Progenitor cell of endocrine pancreas (in vitro differentiated cells): Measurements from ENCODE around the gene ARHGAP25. TPM values are rescaled to one million over a fixed set of nuclear protein-coding genes. Genes with fewer than 3 reads are reported as not detected.

ENCODE experiments used
- DNase-seq: peaks from one replicate; pipeline ENCODE4 v3.0.0; 2021; ENCODE audit warnings: low spot score; ENCODE audit not compliant: unreplicated experiment
- H3K27ac Mint-ChIP-seq: 2 replicates; pipeline ENCODE4 v1.8.0; 2021; ENCODE audit warnings: mild to moderate bottlenecking, moderate library complexity, mixed read lengths
- H3K27me3 Mint-ChIP-seq: 2 replicates; pipeline ENCODE4 v1.8.0; 2021; ENCODE audit warnings: mixed read lengths
- H3K36me3 Mint-ChIP-seq: 2 replicates; pipeline ENCODE4 v1.8.0; 2022; ENCODE audit warnings: mixed read lengths; ENCODE audit not compliant: insufficient read depth
- H3K4me1 Mint-ChIP-seq: 2 replicates; pipeline ENCODE4 v1.8.0; 2021; ENCODE audit warnings: low read depth, mixed read lengths
- H3K4me3 Mint-ChIP-seq: 2 replicates; pipeline ENCODE4 v1.8.0; 2021; ENCODE audit warnings: low read depth, mild to moderate bottlenecking, moderate library complexity, mixed read lengths
- H3K9me3 Mint-ChIP-seq: 2 replicates; pipeline ENCODE4 v1.8.0; 2021; ENCODE audit warnings: low read depth, mixed read lengths
- total RNA-seq: library from RNA; stranded (reverse); gene quantifications from 2 replicates; pipeline ENCODE4 v1.2.1, GENCODE V29; 2021
- TF ChIP-seq, protein P1 (sequence below): fragments of 200-600 bp; sonication (generic); IDR thresholded peaks from one replicate; pipeline ENCODE4 v1.5.0; 2021; ENCODE audit warnings: antibody characterized with exemption, mild to moderate bottlenecking; ENCODE audit not compliant: unreplicated experiment

ARHGAP25 gene
- total RNA-seq, 1 donor from 2014 or later: 1.3 TPM

DNA sequence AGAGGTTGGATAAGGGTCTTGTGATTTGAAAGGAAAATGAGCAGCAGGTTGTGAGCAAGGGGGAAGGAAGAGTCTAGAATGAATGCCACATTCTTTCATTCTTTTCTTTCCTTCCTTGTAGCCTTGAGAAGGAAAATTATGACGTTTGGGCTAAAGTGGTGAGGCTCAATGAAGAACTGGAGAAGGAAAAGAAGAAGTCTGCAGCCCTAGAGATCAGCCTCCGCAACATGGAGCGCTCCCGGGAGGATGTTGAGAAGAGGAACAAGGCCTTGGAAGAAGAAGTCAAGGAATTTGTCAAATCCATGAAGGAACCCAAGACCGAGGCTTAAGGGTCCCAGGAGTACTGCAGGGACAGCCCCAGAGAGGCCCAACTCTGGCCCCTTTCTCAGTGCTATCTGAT lies 91.3 kb downstream of the ARHGAP25 start:
- peaks cover 3% of the 10 kb centered on the region for H3K4me1 Mint-ChIP-seq
- H3K9me3 Mint-ChIP-seq: no peaks in the 10 kb centered on the region
- peaks cover 1% of the 10 kb centered on the region for H3K36me3 Mint-ChIP-seq
- TF ChIP-seq, protein P1, sequence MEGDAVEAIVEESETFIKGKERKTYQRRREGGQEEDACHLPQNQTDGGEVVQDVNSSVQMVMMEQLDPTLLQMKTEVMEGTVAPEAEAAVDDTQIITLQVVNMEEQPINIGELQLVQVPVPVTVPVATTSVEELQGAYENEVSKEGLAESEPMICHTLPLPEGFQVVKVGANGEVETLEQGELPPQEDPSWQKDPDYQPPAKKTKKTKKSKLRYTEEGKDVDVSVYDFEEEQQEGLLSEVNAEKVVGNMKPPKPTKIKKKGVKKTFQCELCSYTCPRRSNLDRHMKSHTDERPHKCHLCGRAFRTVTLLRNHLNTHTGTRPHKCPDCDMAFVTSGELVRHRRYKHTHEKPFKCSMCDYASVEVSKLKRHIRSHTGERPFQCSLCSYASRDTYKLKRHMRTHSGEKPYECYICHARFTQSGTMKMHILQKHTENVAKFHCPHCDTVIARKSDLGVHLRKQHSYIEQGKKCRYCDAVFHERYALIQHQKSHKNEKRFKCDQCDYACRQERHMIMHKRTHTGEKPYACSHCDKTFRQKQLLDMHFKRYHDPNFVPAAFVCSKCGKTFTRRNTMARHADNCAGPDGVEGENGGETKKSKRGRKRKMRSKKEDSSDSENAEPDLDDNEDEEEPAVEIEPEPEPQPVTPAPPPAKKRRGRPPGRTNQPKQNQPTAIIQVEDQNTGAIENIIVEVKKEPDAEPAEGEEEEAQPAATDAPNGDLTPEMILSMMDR: no peak
- H3K4me3 Mint-ChIP-seq: no peak overlapping the region
- H3K27ac Mint-ChIP-seq: no peak overlapping the region
- no peak for DNase-seq
- peaks cover 3% of the 10 kb centered on the region for H3K27me3 Mint-ChIP-seq

DNA sequence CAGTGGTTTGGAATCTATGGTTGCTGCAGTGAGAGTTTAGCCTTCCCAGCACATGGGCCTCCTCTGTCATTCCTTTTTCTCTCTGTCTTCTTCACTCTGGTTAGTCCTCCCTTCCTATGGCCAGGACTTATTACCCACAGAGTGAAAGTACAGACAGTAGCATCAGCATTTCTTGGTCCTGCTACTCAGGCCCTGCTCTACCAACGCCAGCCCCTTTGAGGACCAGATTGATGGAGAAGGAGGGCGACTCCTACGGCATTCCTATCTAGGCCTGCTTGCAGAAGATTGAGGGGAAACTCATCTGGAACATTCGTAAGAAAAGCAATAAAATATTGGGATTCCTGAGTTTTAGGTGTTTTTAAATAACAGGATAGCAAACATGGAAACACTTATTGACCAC lies 93.1 kb downstream of the ARHGAP25 start:
- TF ChIP-seq, protein P1: no peak
- no peak overlapping the region for H3K4me3 Mint-ChIP-seq
- peak overlapping the region; percentile 71 for H3K27ac Mint-ChIP-seq
- no peaks in the 10 kb centered on the region for H3K9me3 Mint-ChIP-seq
- peaks cover 3% of the 10 kb centered on the region for H3K27me3 Mint-ChIP-seq
- peaks cover 1% of the 10 kb centered on the region for H3K36me3 Mint-ChIP-seq
- no peak for DNase-seq
- H3K4me1 Mint-ChIP-seq: peaks cover 3% of the 10 kb centered on the region

DNA sequence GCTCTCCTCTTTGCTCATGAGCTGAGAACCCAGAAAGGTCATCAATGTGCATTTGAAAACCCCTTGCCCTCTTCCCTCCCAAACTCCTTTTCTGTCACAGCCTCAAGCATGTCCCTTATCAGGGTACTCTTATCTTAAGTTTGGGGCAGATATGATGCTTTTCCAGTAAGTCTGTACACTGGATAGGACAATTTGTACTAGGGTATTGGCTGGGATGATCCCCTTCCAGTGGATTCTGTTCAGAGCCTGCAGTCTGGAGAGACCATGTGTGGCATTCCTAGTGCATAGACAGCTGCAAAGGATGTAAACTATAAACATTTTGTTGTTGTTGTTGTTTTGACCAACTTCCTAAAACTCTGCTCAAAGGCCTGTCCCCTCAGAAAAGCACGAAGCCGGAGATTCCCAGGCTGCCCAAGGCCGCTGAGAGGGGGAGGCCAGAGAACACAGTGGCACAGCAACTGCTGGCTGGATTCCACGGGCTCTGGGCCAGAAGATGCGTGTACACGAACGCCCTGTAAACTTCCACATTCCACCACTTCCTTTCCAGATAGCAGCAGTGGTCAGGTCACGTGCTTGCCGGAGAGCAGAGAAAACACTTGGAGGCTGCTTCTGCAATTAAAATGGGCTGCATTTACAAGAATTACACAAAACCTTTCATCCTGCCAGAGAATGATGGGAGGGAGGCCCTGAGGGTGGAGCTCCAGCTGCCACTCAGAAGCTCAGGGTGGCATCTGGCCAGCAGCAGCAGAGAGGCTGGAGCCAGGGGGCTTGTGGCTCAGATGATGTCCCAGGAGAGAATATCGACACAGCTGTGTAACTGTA lies 94.5 kb downstream of the ARHGAP25 start:
- DNase-seq: no peak
- Mint-ChIP-seq H3K4me3 (no peak overlapping the region), H3K9me3 (no peaks in the 10 kb centered on the region), H3K27me3 (peaks cover 3% of the 10 kb centered on the region), H3K4me1 (peaks cover 3% of the 10 kb centered on the region), H3K27ac (no peak overlapping the region), H3K36me3 (peaks cover 1% of the 10 kb centered on the region)
- TF ChIP-seq, protein P1: no peak

DNA sequence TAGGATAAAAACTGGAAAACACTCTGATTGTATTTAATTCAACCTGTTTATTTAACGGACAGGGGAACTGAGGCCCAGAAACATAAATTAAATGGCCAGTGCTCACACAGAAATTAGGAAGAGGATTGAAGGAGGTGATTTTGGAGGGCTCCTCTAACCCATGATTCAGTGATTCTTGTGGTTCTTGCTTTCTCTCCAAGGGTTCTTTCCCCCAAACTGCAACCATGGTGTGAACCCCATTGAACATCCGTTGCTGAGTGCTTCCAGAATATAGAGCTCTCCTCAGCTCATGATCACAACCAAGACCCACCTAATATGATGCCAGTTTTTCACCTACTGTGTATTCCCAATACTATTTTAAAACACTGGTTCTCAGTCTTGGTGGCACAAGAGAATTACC lies 95.1 kb downstream of the ARHGAP25 start:
- Mint-ChIP-seq H3K27ac (no peak overlapping the region), H3K4me1 (peaks cover 3% of the 10 kb centered on the region), H3K27me3 (peaks cover 3% of the 10 kb centered on the region), H3K4me3 (no peak overlapping the region), H3K36me3 (no peaks in the 10 kb centered on the region), H3K9me3 (no peaks in the 10 kb centered on the region)
- no peak for DNase-seq
- TF ChIP-seq, protein P1: no peak

DNA sequence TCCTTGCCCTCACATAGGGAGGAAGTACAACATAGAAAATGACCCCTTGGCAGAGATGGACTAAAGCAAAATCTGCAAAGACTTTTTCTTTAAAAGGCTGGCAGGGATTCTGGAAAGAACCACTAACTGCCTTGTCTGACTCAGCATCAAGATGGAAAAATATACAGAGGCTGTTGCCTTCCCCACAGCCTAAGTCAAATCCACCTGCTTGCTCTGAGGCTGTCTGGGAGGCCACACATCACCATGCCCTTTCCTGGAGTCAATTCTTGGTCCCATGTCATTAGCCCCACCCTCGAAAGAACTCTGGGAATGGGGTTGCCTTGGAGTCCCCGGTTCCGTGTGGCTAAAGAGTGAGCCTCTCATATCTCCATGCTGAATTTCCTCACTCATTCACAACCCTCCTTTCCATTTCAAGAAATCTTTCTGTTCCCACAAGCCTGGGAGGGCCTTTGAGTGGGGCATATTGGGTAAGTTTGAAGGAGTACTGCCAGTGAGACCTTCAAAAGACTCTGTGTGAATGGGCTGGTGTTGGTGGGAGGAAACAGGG lies 97.1 kb downstream of the ARHGAP25 start:
- H3K4me3 Mint-ChIP-seq: no peak overlapping the region
- no peak overlapping the region for H3K27ac Mint-ChIP-seq
- peaks cover 3% of the 10 kb centered on the region for H3K4me1 Mint-ChIP-seq
- TF ChIP-seq, protein P1: no peak
- no peaks in the 10 kb centered on the region for H3K36me3 Mint-ChIP-seq
- no peak for DNase-seq
- H3K9me3 Mint-ChIP-seq: no peaks in the 10 kb centered on the region
- H3K27me3 Mint-ChIP-seq: no peaks in the 10 kb centered on the region
